Measurements from ENCODE around the gene SMG6.

Gene SMG6

GRCh38 chr17:2230877-2231276 lies 72.7 kb downstream of the SMG6 start:
- H3K4me1 ChIP-seq (ENCODE audit: insufficient read depth, low read length): no peaks in the 10 kb centered on the region
- H3K9me3 ChIP-seq (ENCODE audit: low read length): no peaks in the 10 kb centered on the region
- H2AFZ ChIP-seq (ENCODE audit: low read depth, low read length): no peak overlapping the region
- H3K4me3 ChIP-seq (ENCODE audit: low read length): no peak overlapping the region
- peaks cover 39% of the 10 kb centered on the region for H3K36me3 ChIP-seq (ENCODE audit: insufficient read depth, low read length)
- H3K27me3 ChIP-seq (ENCODE audit: insufficient read depth, low read length): no peaks in the 10 kb centered on the region

- H2AFZ ChIP-seq (ENCODE audit: low read depth, low read length): no peak overlapping the region
- peaks cover 24% of the 10 kb centered on the region for H3K36me3 ChIP-seq (ENCODE audit: insufficient read depth, low read length)
- H3K9me3 ChIP-seq (ENCODE audit: low read length): no peaks in the 10 kb centered on the region
Measured at GRCh38 chr17:2227025-2227699, 76.4 kb downstream of the SMG6 start.

GRCh38 chr17:2223617-2223927 lies 80.0 kb downstream of the SMG6 start:
- Histone ChIP-seq H3K36me3 (ENCODE audit: insufficient read depth, low read length) (peaks cover 12% of the 10 kb centered on the region), H2AFZ (ENCODE audit: low read depth, low read length) (no peak overlapping the region), H3K27me3 (ENCODE audit: insufficient read depth, low read length) (no peaks in the 10 kb centered on the region), H3K4me3 (ENCODE audit: low read length) (no peak overlapping the region), H3K4me1 (ENCODE audit: insufficient read depth, low read length) (peaks cover 15% of the 10 kb centered on the region), H3K9me3 (ENCODE audit: low read length) (no peaks in the 10 kb centered on the region)

More at GRCh38 chr17:2227025-2227699, 76.4 kb downstream of the SMG6 start:
- peaks cover 15% of the 10 kb centered on the region for H3K4me1 ChIP-seq (ENCODE audit: insufficient read depth, low read length)
- H3K27me3 ChIP-seq (ENCODE audit: insufficient read depth, low read length): no peaks in the 10 kb centered on the region
- no peak overlapping the region for H3K4me3 ChIP-seq (ENCODE audit: low read length)

GRCh38 chr17:2222901-2223616 lies 80.5 kb downstream of the SMG6 start:
- no peak overlapping the region for H3K4me3 ChIP-seq (ENCODE audit: low read length)
- no peak overlapping the region for H2AFZ ChIP-seq (ENCODE audit: low read depth, low read length)
- peaks cover 15% of the 10 kb centered on the region for H3K4me1 ChIP-seq (ENCODE audit: insufficient read depth, low read length)
- no peaks in the 10 kb centered on the region for H3K27me3 ChIP-seq (ENCODE audit: insufficient read depth, low read length)
- H3K9me3 ChIP-seq (ENCODE audit: low read length): no peaks in the 10 kb centered on the region
- H3K36me3 ChIP-seq (ENCODE audit: insufficient read depth, low read length): peaks cover 13% of the 10 kb centered on the region

GRCh38 chr17:2222301-2222700 lies 81.3 kb downstream of the SMG6 start:
- H3K9me3 ChIP-seq (ENCODE audit: low read length): no peaks in the 10 kb centered on the region
- H3K4me1 ChIP-seq (ENCODE audit: insufficient read depth, low read length): peaks cover 15% of the 10 kb centered on the region
- H2AFZ ChIP-seq (ENCODE audit: low read depth, low read length): no peak overlapping the region
- H3K36me3 ChIP-seq (ENCODE audit: insufficient read depth, low read length): peaks cover 11% of the 10 kb centered on the region
- H3K4me3 ChIP-seq (ENCODE audit: low read length): no peak overlapping the region
- H3K27me3 ChIP-seq (ENCODE audit: insufficient read depth, low read length): no peaks in the 10 kb centered on the region

- H3K36me3 ChIP-seq (ENCODE audit: insufficient read depth, low read length): peaks cover 4% of the 10 kb centered on the region
- peaks cover 35% of the 10 kb centered on the region for H3K4me1 ChIP-seq (ENCODE audit: insufficient read depth, low read length)
- no peak overlapping the region for H3K4me3 ChIP-seq (ENCODE audit: low read length)
- no peaks in the 10 kb centered on the region for H3K27me3 ChIP-seq (ENCODE audit: insufficient read depth, low read length)
- no peak overlapping the region for H2AFZ ChIP-seq (ENCODE audit: low read depth, low read length)
- no peaks in the 10 kb centered on the region for H3K9me3 ChIP-seq (ENCODE audit: low read length)
Measured at GRCh38 chr17:2218426-2218825, 85.2 kb downstream of the SMG6 start.

GRCh38 chr17:2215616-2216364 lies 87.8 kb downstream of the SMG6 start:
- Histone ChIP-seq H3K4me3 (ENCODE audit: low read length) (no peak overlapping the region), H3K4me1 (ENCODE audit: insufficient read depth, low read length) (peaks cover 25% of the 10 kb centered on the region), H3K9me3 (ENCODE audit: low read length) (no peaks in the 10 kb centered on the region), H2AFZ (ENCODE audit: low read depth, low read length) (no peak overlapping the region), H3K36me3 (ENCODE audit: insufficient read depth, low read length) (peaks cover 4% of the 10 kb centered on the region), H3K27me3 (ENCODE audit: insufficient read depth, low read length) (no peaks in the 10 kb centered on the region)

- no peaks in the 10 kb centered on the region for H3K9me3 ChIP-seq (ENCODE audit: low read length)
- no peak overlapping the region for H2AFZ ChIP-seq (ENCODE audit: low read depth, low read length)
- H3K36me3 ChIP-seq (ENCODE audit: insufficient read depth, low read length): peaks cover 4% of the 10 kb centered on the region
- peaks cover 25% of the 10 kb centered on the region for H3K4me1 ChIP-seq (ENCODE audit: insufficient read depth, low read length)
- no peak overlapping the region for H3K4me3 ChIP-seq (ENCODE audit: low read length)
- no peaks in the 10 kb centered on the region for H3K27me3 ChIP-seq (ENCODE audit: insufficient read depth, low read length)
Measured at GRCh38 chr17:2214929-2215615, 88.5 kb downstream of the SMG6 start.

- H3K4me1 ChIP-seq (ENCODE audit: insufficient read depth, low read length): peaks cover 25% of the 10 kb centered on the region
- H3K4me3 ChIP-seq (ENCODE audit: low read length): no peak overlapping the region
- no peaks in the 10 kb centered on the region for H3K9me3 ChIP-seq (ENCODE audit: low read length)
- H3K36me3 ChIP-seq (ENCODE audit: insufficient read depth, low read length): peaks cover 4% of the 10 kb centered on the region
- no peak overlapping the region for H2AFZ ChIP-seq (ENCODE audit: low read depth, low read length)
- no peaks in the 10 kb centered on the region for H3K27me3 ChIP-seq (ENCODE audit: insufficient read depth, low read length)
Measured at GRCh38 chr17:2214047-2214928, 89.3 kb downstream of the SMG6 start.

GRCh38 chr17:2213291-2213960 lies 90.2 kb downstream of the SMG6 start:
- peaks cover 6% of the 10 kb centered on the region for H3K36me3 ChIP-seq (ENCODE audit: insufficient read depth, low read length)
- no peaks in the 10 kb centered on the region for H3K27me3 ChIP-seq (ENCODE audit: insufficient read depth, low read length)
- peaks cover 25% of the 10 kb centered on the region for H3K4me1 ChIP-seq (ENCODE audit: insufficient read depth, low read length)
- no peak overlapping the region for H3K4me3 ChIP-seq (ENCODE audit: low read length)
- no peak overlapping the region for H2AFZ ChIP-seq (ENCODE audit: low read depth, low read length)
- H3K9me3 ChIP-seq (ENCODE audit: low read length): no peaks in the 10 kb centered on the region

GRCh38 chr17:2212400-2212981 lies 91.1 kb downstream of the SMG6 start:
- Histone ChIP-seq H3K9me3 (ENCODE audit: low read length) (no peaks in the 10 kb centered on the region), H3K36me3 (ENCODE audit: insufficient read depth, low read length) (peaks cover 9% of the 10 kb centered on the region), H3K4me1 (ENCODE audit: insufficient read depth, low read length) (peaks cover 25% of the 10 kb centered on the region), H3K4me3 (ENCODE audit: low read length) (no peak overlapping the region), H3K27me3 (ENCODE audit: insufficient read depth, low read length) (no peaks in the 10 kb centered on the region), H2AFZ (ENCODE audit: low read depth, low read length) (no peak overlapping the region)
